Measurements from ENCODE around the gene CDKL2. TPM values are rescaled to one million over a fixed set of nuclear protein-coding genes. Genes with fewer than 3 reads are reported as not detected.

The CDKL2 gene
- total and polyA plus RNA-seq, 2 of the 8 experiments (the other 6 are each of a cell fraction or from before 2014, with no cell fraction given): 1.4 to 2.1 TPM

- peak overlapping the region; percentile 93 for H3K27ac ChIP-seq (ENCODE audit: low read depth, low read length)
- H4K5ac ChIP-seq (ENCODE audit: insufficient read length, low read depth, low read length): peak overlapping the region; percentile 56
- CTCF ChIA-PET (ENCODE audit: partially characterized antibody): interaction anchor here (0.6 to 6.9 kb wide), 7 partner anchors 9 to 52 kb away, joined by 3 to 36 read pairs (median 3); partner anchors contain the start of gene USO1
- H3K18ac ChIP-seq (ENCODE audit: extremely low read depth, low read length): 0 out of 2 replicates have a peak overlapping the region, but pooled peaks have one; percentile 4
- peaks cover 0 to 2% (median 0%) of the 10 kb centered on the region in 4 experiments; a peak in 1 of 8 replicates for H3K36me3 ChIP-seq (ENCODE audit: control insufficient read depth in 2 of 4, insufficient read depth in 4 of 4, low read length in 3 of 4)
- H3K14ac ChIP-seq (ENCODE audit: insufficient read length): no peak overlapping the region
- no peak overlapping the region for H3K4ac ChIP-seq (replicated peaks; ENCODE audit: insufficient read length, low read depth, low read length)
- H2BK15ac ChIP-seq (ENCODE audit: low read length): no peak overlapping the region
- no peak overlapping the region for H2AK5ac ChIP-seq (ENCODE audit: low read depth, low read length)
- H3K79me2 ChIP-seq (ENCODE audit: control insufficient read depth in 1 of 2, insufficient read depth in 2 of 2, low read length in 2 of 2): peaks cover 41 to 84% of the 10 kb centered on the region in 2 experiments
- no peak overlapping the region for H2BK120ac ChIP-seq (replicated peaks; ENCODE audit: low read depth, low read length)
- no peak overlapping the region for H3K23ac ChIP-seq (ENCODE audit: insufficient read length)
- peak overlapping the region; percentile 86 for H2BK5ac ChIP-seq (ENCODE audit: low read depth, low read length)
- TF ChIP-seq EGR1 (IDR thresholded peaks at IDR 0.05; ENCODE audit: borderline replicate concordance, low read depth, low read length): no peak
- no peak for TF ChIP-seq SRF (IDR thresholded peaks at IDR 0.05; ENCODE audit: low read depth, low read length)
- TF ChIP-seq BCL11A (IDR thresholded peaks at IDR 0.05; ENCODE audit: low read depth in 2 of 2, low read length in 2 of 2): no peak
- H3K4me3 ChIP-seq (ENCODE audit: extremely low read depth in 1 of 4, insufficient read depth in 2 of 4, low read depth in 3 of 4, low read length in 4 of 4): peak overlapping the region; percentile 37 to 99 (median 92)
- peaks cover 5% of the 10 kb centered on the region for H3K79me1 ChIP-seq (ENCODE audit: low read depth, low read length)
- H3K9me3 ChIP-seq (ENCODE audit: insufficient read depth in 2 of 2, low read depth in 1 of 2, low read length in 1 of 2): no peaks in the 10 kb centered on the region
- H2BK20ac ChIP-seq (ENCODE audit: low read length): no peak overlapping the region
- peaks cover 3 to 11% (median 7%) of the 10 kb centered on the region in 4 experiments for H3K4me1 ChIP-seq (replicated peaks in 1 of 4; ENCODE audit: control insufficient read depth in 3 of 4, insufficient read depth in 4 of 4, low read length in 3 of 4)
- H3K56ac ChIP-seq (replicated peaks; ENCODE audit: insufficient read length, low read depth, low read length): no peak overlapping the region
- H2BK12ac ChIP-seq (ENCODE audit: low read depth, low read length): peak overlapping the region; percentile 33; the same call in 1 of the 2 replicates
- WGBS, 2 experiments (ENCODE audit: extremely low coverage in 1 of 2, insufficient coverage in 1 of 2, insufficient read length in 1 of 2, insufficient replicate concordance in 2 of 2, low coverage in 1 of 2, low lambda C conversion rate in 2 of 2, missing lambda C conversion rate in 1 of 2): 66% methylated on average over 5 of the region's 5 CpGs; no CpG with 5 or more reads in 1 of the 2 experiments
- peak overlapping the region; percentile 69 to 96 (median 90) for H3K9ac ChIP-seq (replicated peaks in 1 of 4; ENCODE audit: extremely low read depth in 1 of 4, low read depth in 3 of 4, low read length in 3 of 4)
- H4K91ac ChIP-seq (replicated peaks; ENCODE audit: insufficient read length, low read length): no peak overlapping the region
- no peaks in the 10 kb centered on the region for H3K27me3 ChIP-seq (replicated peaks in 1 of 4; ENCODE audit: control insufficient read depth in 3 of 4, extremely low read depth in 1 of 4, insufficient read depth in 3 of 4, low read length in 3 of 4)
- POLR2A ChIA-PET (ENCODE audit: partially characterized antibody): interaction anchor here (0.6 to 8.2 kb wide), 13 partner anchors 8 to 235 kb away, joined by 3 to 117 read pairs (median 4); partner anchors contain the start of gene USO1
- no peak overlapping the region for H2AFZ ChIP-seq (ENCODE audit: low read length)
- H4K20me1 ChIP-seq (replicated peaks in 1 of 2; ENCODE audit: control insufficient read depth in 1 of 2, insufficient read depth in 2 of 2, low read length in 2 of 2): peaks cover 18 to 21% of the 10 kb centered on the region in 2 experiments
- FAIRE-seq (no peak), DNase-seq (ENCODE audit: low read depth in 1 of 2, low spot score in 2 of 2) (no peak)
- no peak overlapping the region; the same call in 1 of the 2 replicates for H4K8ac ChIP-seq (ENCODE audit: extremely low read depth, insufficient read depth, low read length)
- peaks cover 3% of the 10 kb centered on the region for H3K23me2 ChIP-seq (ENCODE audit: low read depth, low read length)
- peak overlapping the region; percentile 70 to 74 for H3K4me2 ChIP-seq (ENCODE audit: insufficient read depth in 1 of 2, low read depth in 2 of 2, low read length in 2 of 2)
These were observed 43.6 kb upstream of the CDKL2 start for GRCh38 chr4:75673959-75674328.

Data from H1 (cell line).